VCaP (cell line): ENCODE data around the gene ADGRG7.

ENCODE experiments used
- H3K27ac ChIP-seq: fragments of 450-650 bp; 2 replicates; pipeline ENCODE4 v1.5.1; 2017
- TF ChIP-seq, protein P1 (sequence below): fragments of 450-650 bp; conservative IDR thresholded peaks from 2 replicates; pipeline ENCODE4 v1.5.1; 2017; ENCODE audit warnings: mild to moderate bottlenecking, moderate library complexity

ADGRG7 gene

GRCh38 chr3:100614941-100615340 is 5.5 kb downstream of the ADGRG7 start:
- no peak overlapping the region for H3K27ac ChIP-seq
- TF ChIP-seq, protein P1, sequence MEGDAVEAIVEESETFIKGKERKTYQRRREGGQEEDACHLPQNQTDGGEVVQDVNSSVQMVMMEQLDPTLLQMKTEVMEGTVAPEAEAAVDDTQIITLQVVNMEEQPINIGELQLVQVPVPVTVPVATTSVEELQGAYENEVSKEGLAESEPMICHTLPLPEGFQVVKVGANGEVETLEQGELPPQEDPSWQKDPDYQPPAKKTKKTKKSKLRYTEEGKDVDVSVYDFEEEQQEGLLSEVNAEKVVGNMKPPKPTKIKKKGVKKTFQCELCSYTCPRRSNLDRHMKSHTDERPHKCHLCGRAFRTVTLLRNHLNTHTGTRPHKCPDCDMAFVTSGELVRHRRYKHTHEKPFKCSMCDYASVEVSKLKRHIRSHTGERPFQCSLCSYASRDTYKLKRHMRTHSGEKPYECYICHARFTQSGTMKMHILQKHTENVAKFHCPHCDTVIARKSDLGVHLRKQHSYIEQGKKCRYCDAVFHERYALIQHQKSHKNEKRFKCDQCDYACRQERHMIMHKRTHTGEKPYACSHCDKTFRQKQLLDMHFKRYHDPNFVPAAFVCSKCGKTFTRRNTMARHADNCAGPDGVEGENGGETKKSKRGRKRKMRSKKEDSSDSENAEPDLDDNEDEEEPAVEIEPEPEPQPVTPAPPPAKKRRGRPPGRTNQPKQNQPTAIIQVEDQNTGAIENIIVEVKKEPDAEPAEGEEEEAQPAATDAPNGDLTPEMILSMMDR: no peak

GRCh38 chr3:100615684-100616083 is 6.3 kb downstream of the ADGRG7 start:
- H3K27ac ChIP-seq: no peak overlapping the region
- TF ChIP-seq, protein P1: no peak

GRCh38 chr3:100621251-100621650 is 11.8 kb downstream of the ADGRG7 start:
- H3K27ac ChIP-seq: no peak overlapping the region
- TF ChIP-seq, protein P1: no peak

- TF ChIP-seq, protein P1: no peak
- H3K27ac ChIP-seq: no peak overlapping the region
These were observed 18.1 kb downstream of the ADGRG7 start for GRCh38 chr3:100627491-100627890.

DNA sequence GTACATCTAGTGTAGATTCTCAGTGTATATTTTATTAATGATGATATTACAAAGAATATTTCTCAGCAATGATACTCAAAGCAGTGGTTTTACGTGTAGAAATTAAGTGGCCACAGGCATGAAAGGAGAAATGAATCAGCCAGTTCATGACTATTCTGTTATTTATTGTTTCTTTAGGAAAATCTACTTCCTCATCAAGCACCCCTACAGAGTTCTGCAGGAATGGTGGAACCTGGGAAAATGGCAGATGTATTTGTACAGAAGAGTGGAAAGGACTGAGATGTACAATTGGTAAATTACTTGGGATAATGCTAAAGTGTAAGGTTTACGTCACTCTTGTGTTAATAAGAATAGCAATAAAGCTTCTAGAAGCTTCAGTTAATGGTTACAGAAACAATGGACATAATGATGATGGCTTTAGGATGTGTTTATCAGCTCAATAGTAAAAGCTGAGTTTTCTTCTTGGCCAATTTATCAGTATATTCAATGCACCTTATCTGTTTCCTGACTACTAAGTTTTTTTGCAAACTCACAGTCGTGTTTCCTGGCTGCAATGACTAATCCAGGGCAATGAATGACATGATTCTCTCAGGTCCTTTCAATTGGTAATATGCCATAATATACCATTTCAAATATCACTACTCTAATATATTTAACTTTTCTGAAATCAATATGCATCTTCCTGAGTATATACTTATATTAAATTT is 20.2 kb downstream of the ADGRG7 start:
- no peak overlapping the region for H3K27ac ChIP-seq

GRCh38 chr3:100630664-100631063 is 21.3 kb downstream of the ADGRG7 start:
- H3K27ac ChIP-seq: no peak overlapping the region
- TF ChIP-seq, protein P1: no peak

More for the DNA sequence above, 20.2 kb downstream of the ADGRG7 start:
- TF ChIP-seq, protein P1: no peak

- TF ChIP-seq, protein P1: no peak
These were observed 21.8 kb downstream of the ADGRG7 start for GRCh38 chr3:100631236-100631635.

More at GRCh38 chr3:100631236-100631635, 21.8 kb downstream of the ADGRG7 start:
- no peak overlapping the region for H3K27ac ChIP-seq
